HL-60 (cell line): Measurements from ENCODE around the gene ACSL4.

Experiments used
- DNase-seq, 2 experiments: peaks; one replicate each; pipeline ENCODE4 v3.0.0-alpha.2; 2010 to 2020; ENCODE audit warnings: low read depth in 1 of 2, low spot score in 1 of 2
- H3K27ac ChIP-seq: fragments of 250-450 bp; sonication (Bioruptor Pico); replicated peaks from 2 replicates; pipeline ENCODE4 v1.5.1; 2020; ENCODE audit warnings: mild to moderate bottlenecking, moderate library complexity
- H3K27me3 ChIP-seq: fragments of 250-450 bp; sonication (Bioruptor Pico); 2 replicates; pipeline ENCODE4 v1.5.1; 2021; ENCODE audit warnings: mild to moderate bottlenecking, moderate library complexity; ENCODE audit not compliant: insufficient read depth, poor library complexity, severe bottlenecking
- H3K4me3 ChIP-seq: replicated peaks from 2 replicates; pipeline ENCODE4 v1.5.1; 2011; ENCODE audit warnings: mild to moderate bottlenecking, control low read depth, low read length; ENCODE audit not compliant: insufficient read depth
- GABPA ChIP-seq: IDR thresholded peaks from 2 replicates; pipeline ENCODE4 v1.6.1; 2012; ENCODE audit warnings: low read depth
- POLR2AphosphoS5 ChIP-seq: IDR thresholded peaks from 2 replicates; pipeline ENCODE4 v1.6.1; 2012; ENCODE audit warnings: low read depth
- SPI1 ChIP-seq: IDR thresholded peaks from 2 replicates; pipeline ENCODE4 v1.6.1; 2012; ENCODE audit warnings: low read depth, mild to moderate bottlenecking, borderline replicate concordance
- TF ChIP-seq, protein P1 (sequence below): IDR thresholded peaks from one replicate; pipeline ENCODE4 v1.5.1; 2011; ENCODE audit warnings: low read length, control low read depth, inconsistent platforms; ENCODE audit not compliant: insufficient read depth
- TF ChIP-seq, protein P2 (sequence below): IDR thresholded peaks from 2 replicates; pipeline ENCODE4 v1.6.1; 2012; ENCODE audit warnings: low read depth; ENCODE audit not compliant: insufficient replicate concordance

ACSL4 gene

DNA sequence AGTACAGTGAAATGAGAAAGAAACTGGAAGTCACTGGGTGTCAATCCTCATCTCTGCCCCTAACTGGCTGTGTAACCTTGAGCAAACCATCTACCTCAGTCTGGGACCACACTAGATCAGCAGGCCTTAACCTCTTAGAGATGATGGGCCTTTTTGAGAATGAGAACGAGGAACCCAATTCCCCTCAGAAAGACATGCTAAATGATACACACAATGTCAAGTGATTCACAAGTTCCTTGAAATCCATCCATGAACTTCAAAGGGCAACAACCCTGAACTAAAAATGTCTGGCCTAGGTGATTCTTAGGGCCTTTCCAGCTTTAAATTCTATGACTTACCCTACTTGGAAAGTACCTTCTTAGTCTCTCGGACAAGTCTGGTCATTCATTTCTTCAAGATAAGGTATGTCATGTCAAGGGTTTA, 47.4 kb downstream of the ACSL4 start:
- H3K27me3 ChIP-seq, result no peaks in the 10 kb centered on the region
- no peak overlapping the region for H3K4me3 ChIP-seq
- DNase-seq, result no peak
- TF ChIP-seq, protein P1, sequence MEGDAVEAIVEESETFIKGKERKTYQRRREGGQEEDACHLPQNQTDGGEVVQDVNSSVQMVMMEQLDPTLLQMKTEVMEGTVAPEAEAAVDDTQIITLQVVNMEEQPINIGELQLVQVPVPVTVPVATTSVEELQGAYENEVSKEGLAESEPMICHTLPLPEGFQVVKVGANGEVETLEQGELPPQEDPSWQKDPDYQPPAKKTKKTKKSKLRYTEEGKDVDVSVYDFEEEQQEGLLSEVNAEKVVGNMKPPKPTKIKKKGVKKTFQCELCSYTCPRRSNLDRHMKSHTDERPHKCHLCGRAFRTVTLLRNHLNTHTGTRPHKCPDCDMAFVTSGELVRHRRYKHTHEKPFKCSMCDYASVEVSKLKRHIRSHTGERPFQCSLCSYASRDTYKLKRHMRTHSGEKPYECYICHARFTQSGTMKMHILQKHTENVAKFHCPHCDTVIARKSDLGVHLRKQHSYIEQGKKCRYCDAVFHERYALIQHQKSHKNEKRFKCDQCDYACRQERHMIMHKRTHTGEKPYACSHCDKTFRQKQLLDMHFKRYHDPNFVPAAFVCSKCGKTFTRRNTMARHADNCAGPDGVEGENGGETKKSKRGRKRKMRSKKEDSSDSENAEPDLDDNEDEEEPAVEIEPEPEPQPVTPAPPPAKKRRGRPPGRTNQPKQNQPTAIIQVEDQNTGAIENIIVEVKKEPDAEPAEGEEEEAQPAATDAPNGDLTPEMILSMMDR, result no peak
- TF ChIP-seq, protein P2, sequence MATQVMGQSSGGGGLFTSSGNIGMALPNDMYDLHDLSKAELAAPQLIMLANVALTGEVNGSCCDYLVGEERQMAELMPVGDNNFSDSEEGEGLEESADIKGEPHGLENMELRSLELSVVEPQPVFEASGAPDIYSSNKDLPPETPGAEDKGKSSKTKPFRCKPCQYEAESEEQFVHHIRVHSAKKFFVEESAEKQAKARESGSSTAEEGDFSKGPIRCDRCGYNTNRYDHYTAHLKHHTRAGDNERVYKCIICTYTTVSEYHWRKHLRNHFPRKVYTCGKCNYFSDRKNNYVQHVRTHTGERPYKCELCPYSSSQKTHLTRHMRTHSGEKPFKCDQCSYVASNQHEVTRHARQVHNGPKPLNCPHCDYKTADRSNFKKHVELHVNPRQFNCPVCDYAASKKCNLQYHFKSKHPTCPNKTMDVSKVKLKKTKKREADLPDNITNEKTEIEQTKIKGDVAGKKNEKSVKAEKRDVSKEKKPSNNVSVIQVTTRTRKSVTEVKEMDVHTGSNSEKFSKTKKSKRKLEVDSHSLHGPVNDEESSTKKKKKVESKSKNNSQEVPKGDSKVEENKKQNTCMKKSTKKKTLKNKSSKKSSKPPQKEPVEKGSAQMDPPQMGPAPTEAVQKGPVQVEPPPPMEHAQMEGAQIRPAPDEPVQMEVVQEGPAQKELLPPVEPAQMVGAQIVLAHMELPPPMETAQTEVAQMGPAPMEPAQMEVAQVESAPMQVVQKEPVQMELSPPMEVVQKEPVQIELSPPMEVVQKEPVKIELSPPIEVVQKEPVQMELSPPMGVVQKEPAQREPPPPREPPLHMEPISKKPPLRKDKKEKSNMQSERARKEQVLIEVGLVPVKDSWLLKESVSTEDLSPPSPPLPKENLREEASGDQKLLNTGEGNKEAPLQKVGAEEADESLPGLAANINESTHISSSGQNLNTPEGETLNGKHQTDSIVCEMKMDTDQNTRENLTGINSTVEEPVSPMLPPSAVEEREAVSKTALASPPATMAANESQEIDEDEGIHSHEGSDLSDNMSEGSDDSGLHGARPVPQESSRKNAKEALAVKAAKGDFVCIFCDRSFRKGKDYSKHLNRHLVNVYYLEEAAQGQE, result no peak
- no peak for TF ChIP-seq SPI1
- TF ChIP-seq GABPA, result no peak
- no peak for TF ChIP-seq POLR2AphosphoS5
- no peak overlapping the region for H3K27ac ChIP-seq

GRCh38 chrX:109684136-109684535, 48.9 kb downstream of the ACSL4 start:
- Histone ChIP-seq H3K27me3 (peaks cover 2% of the 10 kb centered on the region), H3K4me3 (no peak overlapping the region), H3K27ac (no peak overlapping the region)
- DNase-seq, result no peak
- TF ChIP-seq, protein P2, result no peak
- no peak for TF ChIP-seq GABPA
- TF ChIP-seq POLR2AphosphoS5, result no peak

DNA sequence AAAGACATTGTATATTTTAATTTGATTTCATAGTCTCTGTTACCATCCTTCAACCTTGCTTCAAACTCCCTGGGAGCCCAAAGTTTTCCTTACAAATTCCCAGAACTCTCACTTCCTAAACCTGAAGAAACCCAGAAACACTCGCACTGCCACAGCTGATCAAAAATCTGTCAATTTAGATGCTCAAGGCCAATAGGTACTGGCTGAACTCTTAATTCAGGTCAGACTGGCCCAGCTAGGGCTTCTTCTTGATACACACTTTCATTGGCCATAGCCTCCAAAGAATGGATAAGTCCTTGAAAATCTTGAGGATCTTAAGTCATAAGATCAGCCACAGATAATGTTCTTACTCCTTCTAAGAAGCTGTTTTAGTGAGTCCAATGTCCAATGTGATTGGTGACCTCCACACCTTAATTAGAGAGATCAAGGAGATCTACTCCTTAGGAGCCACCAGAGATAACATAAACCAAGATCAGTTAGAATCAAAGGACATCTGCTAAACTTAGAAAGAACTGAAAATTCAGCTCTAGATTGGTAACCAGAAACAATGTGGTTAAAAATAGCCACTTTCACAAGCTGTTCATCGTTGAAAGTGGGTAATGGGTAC, 51.5 kb downstream of the ACSL4 start:
- DNase-seq, result no peak
- H3K27ac ChIP-seq, result no peak overlapping the region
- TF ChIP-seq, protein P2, result no peak
- no peak for TF ChIP-seq GABPA
- peaks cover 2% of the 10 kb centered on the region for H3K27me3 ChIP-seq
- H3K4me3 ChIP-seq, result no peak overlapping the region

- TF ChIP-seq GABPA, result no peak
- no peak for TF ChIP-seq POLR2AphosphoS5
- TF ChIP-seq, protein P2, result no peak
- TF ChIP-seq SPI1, result no peak
- TF ChIP-seq, protein P1, result no peak
- no peak for DNase-seq
- Histone ChIP-seq H3K27ac (no peak overlapping the region), H3K27me3 (peaks cover 2% of the 10 kb centered on the region), H3K4me3 (no peak overlapping the region)
Observed at GRCh38 chrX:109679820-109680219, 53.2 kb downstream of the ACSL4 start.
